GM12878 (cell line): ENCODE data around the gene ATG10. TPM values are rescaled to one million over a fixed set of nuclear protein-coding genes. Genes with fewer than 3 reads are reported as not detected.

Source experiments
- ATAC-seq: fragments of 200-7000 bp; cut with Tn5 transposase; 3 replicates; pipeline ENCODE4 v1.9.1; 2020; ENCODE audit warnings: mild to moderate bottlenecking, moderate library complexity
- BruUV-seq: library from RNA; stranded (reverse); fragments of 400-500 nt; replicated peaks from 2 replicates; lab custom pipeline; 2021; lab: Mats Ljungman, UMichigan
- CTCF ChIA-PET: fragments of 300-600 bp; sonication (Branson Sonifier 250); formaldehyde crosslinking; extraction: SDS; loops from one replicate; lab custom pipeline; 2021; ENCODE audit warnings: inconsistent platforms; lab: Yijun Ruan, JAX
- POLR2A ChIA-PET: fragments of 350-600 bp; formaldehyde crosslinking; extraction: SDS; loops from one replicate; lab custom pipeline; 2021; ENCODE audit warnings: inconsistent platforms; lab: Charles Lee
- RAD21 ChIA-PET: fragments of 300-600 bp; sonication (Branson Sonifier 250); formaldehyde crosslinking; loops from one replicate; lab custom pipeline; 2023; ENCODE audit warnings: antibody characterized with exemption; ENCODE audit not compliant: unreplicated experiment; lab: Charles Lee
- SMC1A ChIA-PET: fragments of 300-600 bp; sonication (Branson Sonifier 250); formaldehyde crosslinking; loops from one replicate; lab custom pipeline; 2023; ENCODE audit not compliant: unreplicated experiment, uncharacterized antibody; lab: Charles Lee
- DNase-seq: peaks from one replicate; pipeline ENCODE4 v3.0.0-alpha.2; 2011; ENCODE audit warnings: low read depth, low spot score
- FAIRE-seq: peaks from 3 replicates; lab custom pipeline; 2011; peaks lifted over from hg19 to GRCh38; lab: Jason Lieb, UNC
- H2AFZ ChIP-seq: 2 replicates; pipeline ENCODE4 v1.6.0; 2011; ENCODE audit warnings: low read depth, low read length, control low read depth; ENCODE audit not compliant: control insufficient read depth
- H3K27ac ChIP-seq: 2 replicates; pipeline ENCODE4 v1.5.1; 2011; ENCODE audit warnings: control low read depth; ENCODE audit not compliant: control insufficient read depth, insufficient read depth
- H3K27me3 ChIP-seq, 2 experiments: replicated peaks in 1 of 2; 2 replicates each; pipeline versions ENCODE4 v1.6.0 to v1.6.1; 2011; ENCODE audit warnings: low read length in 1 of 2; ENCODE audit not compliant: control insufficient read depth in 2 of 2, insufficient read depth in 2 of 2
- H3K36me3 ChIP-seq, 2 experiments: 2 replicates each; pipeline ENCODE4 v1.5.1; 2011; ENCODE audit warnings: low read length in 1 of 2; ENCODE audit not compliant: control insufficient read depth in 2 of 2, insufficient read depth in 2 of 2
- H3K4me1 ChIP-seq: 2 replicates; pipeline ENCODE4 v1.6.1; 2011; ENCODE audit warnings: mild to moderate bottlenecking, low read length, moderate library complexity, mixed read lengths; ENCODE audit not compliant: control insufficient read depth, insufficient read depth
- H3K4me2 ChIP-seq: 2 replicates; pipeline ENCODE4 v1.6.0; 2011; ENCODE audit warnings: control low read depth; ENCODE audit not compliant: control insufficient read depth, insufficient read depth
- H3K4me3 ChIP-seq: fragments of 200-600 bp; sonication (generic); 2 replicates; pipeline ENCODE4 v1.5.1; 2016
- H3K79me2 ChIP-seq: 2 replicates; pipeline ENCODE4 v1.6.0; 2011; ENCODE audit warnings: low read length; ENCODE audit not compliant: control insufficient read depth, insufficient read depth
- H3K9ac ChIP-seq: 2 replicates; pipeline ENCODE4 v1.8.0; 2011; ENCODE audit warnings: low read length, control low read depth, mixed read lengths; ENCODE audit not compliant: control insufficient read depth, insufficient read depth
- H3K9me3 ChIP-seq: replicated peaks from 3 replicates; pipeline ENCODE4 v1.5.1; 2011; ENCODE audit warnings: mild to moderate bottlenecking, low read length; ENCODE audit not compliant: control insufficient read depth, insufficient read depth
- H4K20me1 ChIP-seq: 2 replicates; pipeline ENCODE4 v1.6.0; 2011; ENCODE audit not compliant: control insufficient read depth, insufficient read depth
- ASH2L ChIP-seq: fragments of 300-600, 200-600 bp; sonication (generic); IDR thresholded peaks from 2 replicates; pipeline ENCODE4 v1.6.1; 2017; ENCODE audit warnings: low read depth, mild to moderate bottlenecking, borderline replicate concordance
- EGR1 ChIP-seq, 2 experiments: IDR thresholded peaks; 1 replicate in 1 of 2; 2 replicates in 1 of 2; pipeline ENCODE4 v1.6.1; 2011 to 2012; ENCODE audit warnings: low read depth in 2 of 2, low read length in 2 of 2, borderline replicate concordance in 1 of 2, mild to moderate bottlenecking in 1 of 2, moderate library complexity in 1 of 2
- ESRRA ChIP-seq: IDR thresholded peaks from 2 replicates; pipeline ENCODE4 v1.6.1; 2012; ENCODE audit warnings: mild to moderate bottlenecking, low read length, improper control_type of control experiment
- MXI1 ChIP-seq: fragments of 150-350 bp; IDR thresholded peaks from 2 replicates; pipeline ENCODE4 v1.6.1; 2011; ENCODE audit warnings: low read depth, mild to moderate bottlenecking, inconsistent platforms, low read length, improper control_type of control experiment
- POLR2A ChIP-seq: IDR thresholded peaks from 2 replicates; pipeline ENCODE4 v1.6.1; 2011; ENCODE audit warnings: low read depth, mild to moderate bottlenecking, low read length
- YY1 ChIP-seq: IDR thresholded peaks from 2 replicates; pipeline ENCODE4 v1.6.1; 2011; ENCODE audit warnings: low read depth, mild to moderate bottlenecking, low read length
- WGBS: methylation state at CpG from one replicate; pipeline ENCODE4 v1.1.6; 2016; ENCODE audit warnings: low lambda C conversion rate; ENCODE audit not compliant: insufficient replicate concordance, insufficient coverage; ENCODE audit errors: missing lambda C conversion rate; 5-methylcytosine and 5-hydroxymethylcytosine counted together
- in situ Hi-C: fragments of 300-500 bp; cut with MboI; formaldehyde crosslinking; loops from 9 replicates; pipeline ENCODE4 v1.14.3; 2018; ENCODE audit warnings: mixed read lengths
- intact Hi-C: fragments of 100-400 bp; cut with micrococcal nuclease; formaldehyde crosslinking; loops from one replicate; pipeline ENCODE4 v1.14.2; 2022; ENCODE audit not compliant: unreplicated experiment
- polyA plus RNA-seq, 11 experiments: library from polyadenylated mRNA; depleted of rRNA in 4 of 11; unstranded in 6 of 11; stranded (reverse) in 5 of 11; fragments of >200 nt; fragmentation: Nextera tagmentation in 4 of 11; fragmentation: Illumina TruSeq in 1 of 11; extraction: Ambion mirVana in 4 of 11; extraction: Trizol in 1 of 11; gene quantifications; 1 replicate in 1 of 11; 2 replicates in 10 of 11; pipeline versions ENCODE4 v1.2.1 to v1.2.3, GENCODE V29; 2011 to 2016; ENCODE audit warnings: inconsistent platforms in 2 of 11, missing spikeins in 2 of 11, low read depth in 1 of 11
- total RNA-seq, 4 experiments: library from RNA; depleted of rRNA in 3 of 4; stranded (reverse); fragments of >200 nt in 3 of 4; fragmentation: Illumina TruSeq in 1 of 4; extraction: Trizol in 1 of 4; gene quantifications; 2 replicates each; pipeline versions ENCODE4 v1.2.1 to v1.2.3, GENCODE V29; 2013 to 2021
- TF ChIP-seq, protein P1 (sequence below): fragments of 450-650 bp; formaldehyde crosslinking; IDR thresholded peaks from 2 replicates; pipeline ENCODE4 v1.4.0; 2022; ENCODE audit warnings: mild to moderate bottlenecking, moderate library complexity

Gene ATG10
- total and polyA plus RNA-seq, 10 of the 15 experiments (the other 5 are each of a cell fraction or from before 2014, with no cell fraction given): 3.8 to 14.4 (median 6.5) TPM

DNA sequence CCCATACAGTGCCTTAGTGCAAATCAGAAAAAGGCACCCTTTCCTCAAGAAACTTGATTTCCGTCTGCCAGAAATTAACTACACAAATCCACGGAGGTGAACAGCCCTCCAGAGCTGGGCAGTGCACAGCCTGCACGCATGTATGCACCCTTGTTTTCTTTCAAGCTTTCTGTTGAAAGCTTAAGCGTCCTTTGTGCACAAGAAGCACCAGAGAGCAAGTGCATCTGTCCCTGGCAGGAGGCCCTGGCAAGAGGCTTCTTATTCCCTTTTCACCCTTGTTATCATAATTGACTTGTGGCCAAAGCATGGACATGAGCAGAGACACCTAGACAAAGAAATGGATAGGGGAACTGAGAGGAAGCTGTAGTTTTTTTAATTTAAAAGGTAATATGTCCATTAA is 47.4 kb upstream of the ATG10 start (continued):
- TF ChIP-seq, protein P1, sequence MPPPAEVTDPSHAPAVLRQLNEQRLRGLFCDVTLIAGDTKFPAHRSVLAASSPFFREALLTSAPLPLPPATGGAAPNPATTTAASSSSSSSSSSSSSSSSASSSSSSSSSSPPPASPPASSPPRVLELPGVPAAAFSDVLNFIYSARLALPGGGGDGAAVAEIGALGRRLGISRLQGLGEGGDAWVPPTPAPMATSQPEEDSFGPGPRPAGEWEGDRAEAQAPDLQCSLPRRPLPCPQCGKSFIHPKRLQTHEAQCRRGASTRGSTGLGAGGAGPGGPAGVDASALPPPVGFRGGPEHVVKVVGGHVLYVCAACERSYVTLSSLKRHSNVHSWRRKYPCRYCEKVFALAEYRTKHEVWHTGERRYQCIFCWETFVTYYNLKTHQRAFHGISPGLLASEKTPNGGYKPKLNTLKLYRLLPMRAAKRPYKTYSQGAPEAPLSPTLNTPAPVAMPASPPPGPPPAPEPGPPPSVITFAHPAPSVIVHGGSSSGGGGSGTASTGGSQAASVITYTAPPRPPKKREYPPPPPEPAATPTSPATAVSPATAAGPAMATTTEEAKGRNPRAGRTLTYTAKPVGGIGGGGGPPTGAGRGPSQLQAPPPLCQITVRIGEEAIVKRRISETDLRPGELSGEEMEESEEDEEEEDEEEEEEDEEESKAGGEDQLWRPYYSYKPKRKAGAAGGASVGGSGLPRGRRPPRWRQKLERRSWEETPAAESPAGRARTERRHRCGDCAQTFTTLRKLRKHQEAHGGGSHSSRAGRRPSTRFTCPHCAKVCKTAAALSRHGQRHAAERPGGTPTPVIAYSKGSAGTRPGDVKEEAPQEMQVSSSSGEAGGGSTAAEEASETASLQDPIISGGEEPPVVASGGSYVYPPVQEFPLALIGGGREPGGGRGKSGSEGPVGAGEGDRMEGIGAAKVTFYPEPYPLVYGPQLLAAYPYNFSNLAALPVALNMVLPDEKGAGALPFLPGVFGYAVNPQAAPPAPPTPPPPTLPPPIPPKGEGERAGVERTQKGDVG (CRISPR knock-in tag): no peak
- TF ChIP-seq MXI1: no peak
- no peak for TF ChIP-seq ASH2L
- TF ChIP-seq YY1: no peak
- no peak for TF ChIP-seq POLR2A

DNA sequence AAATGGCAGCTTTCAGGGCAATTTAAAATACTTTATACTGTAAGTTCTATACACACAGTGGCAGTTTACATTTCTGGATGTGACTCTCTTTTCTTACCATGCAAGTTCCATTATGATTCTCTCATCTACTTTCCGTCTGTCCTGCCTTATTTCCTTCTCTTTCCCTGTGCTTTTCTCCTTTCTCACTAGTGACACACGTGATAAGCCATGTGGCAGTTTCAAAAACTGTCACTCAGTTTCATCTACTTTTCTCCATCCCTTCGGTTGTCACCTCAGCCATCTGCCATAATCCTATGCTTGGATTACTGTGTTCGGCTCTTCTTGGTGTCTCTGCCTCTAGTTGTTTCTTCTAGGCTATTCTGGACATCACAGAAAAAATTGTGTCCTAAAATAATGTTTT is 46.8 kb upstream of the ATG10 start:
- ChIA-PET CTCF (no interaction called here), SMC1A (interaction anchor here (0.7 to 1.3 kb wide), 4 partner anchors 22 to 366 kb away, joined by 3 to 4 read pairs (median 3); no protein-coding TSS in a partner anchor), RAD21 (interaction anchor here (1.0 kb wide), 1 partner anchor 176 kb away, joined by 4 read pairs; no protein-coding TSS in a partner anchor), POLR2A (no interaction called here)
- Histone ChIP-seq H3K27me3 (no peaks in the 10 kb centered on the region), H3K36me3 (no peaks in the 10 kb centered on the region), H3K9ac (no peak overlapping the region), H3K27ac (no peak overlapping the region), H2AFZ (no peak overlapping the region), H4K20me1 (no peaks in the 10 kb centered on the region), H3K9me3 (no peaks in the 10 kb centered on the region; the same call in 2 of the 3 replicates), H3K4me1 (peaks cover 3% of the 10 kb centered on the region; the same call in 1 of the 2 replicates), H3K79me2 (no peaks in the 10 kb centered on the region), H3K4me3 (no peak overlapping the region), H3K4me2 (no peak overlapping the region)
- no peak for DNase-seq
- intact Hi-C loops (no loop called here), in situ Hi-C loops (no loop called here)
- ATAC-seq: no peak
- no TSS peak for BruUV-seq
- TF ChIP-seq ESRRA: no peak
- no peak for TF ChIP-seq MXI1
- TF ChIP-seq EGR1 (IDR thresholded peaks at IDR 0.05; ENCODE audit: borderline replicate concordance in 1 of 2, low read depth in 2 of 2, low read length in 2 of 2): no peak
- 50% methylated on average over 4 of the region's 4 CpGs for WGBS
- FAIRE-seq: no peak
